RPMI8226 (cell line): ENCODE data around the gene USH1C.
A peak's percentile ranks its signal among the peaks of the same experiment; 100 is the strongest.

Experiments
- DNase-seq: peaks from one replicate; pipeline ENCODE4 v3.0.0-alpha.2; 2015

USH1C gene

GRCh38 chr11:17521106-17521900, 22.9 kb downstream of the USH1C start:
- DNase-seq: no peak

- no peak for DNase-seq
Observed at GRCh38 chr11:17519061-17519885, 24.9 kb downstream of the USH1C start.

GRCh38 chr11:17518366-17518765, 25.9 kb downstream of the USH1C start:
- no peak for DNase-seq

GRCh38 chr11:17517186-17517585, 27.0 kb downstream of the USH1C start:
- DNase-seq: no peak

- no peak for DNase-seq
Observed at GRCh38 chr11:17516551-17517150, 27.6 kb downstream of the USH1C start.

- DNase-seq: no peak
Observed at GRCh38 chr11:17515443-17516176, 28.6 kb downstream of the USH1C start.

GRCh38 chr11:17514476-17514875, 29.7 kb downstream of the USH1C start:
- no peak for DNase-seq

- DNase-seq: no peak
Observed at GRCh38 chr11:17513853-17514252, 30.4 kb downstream of the USH1C start.

GRCh38 chr11:17512101-17512500, 32.1 kb downstream of the USH1C start:
- no peak for DNase-seq

GRCh38 chr11:17511571-17511970, 32.6 kb downstream of the USH1C start:
- no peak for DNase-seq

GRCh38 chr11:17510507-17511206, 33.6 kb downstream of the USH1C start:
- no peak for DNase-seq

- DNase-seq: no peak
Observed at GRCh38 chr11:17508791-17509190, 35.4 kb downstream of the USH1C start.

- no peak for DNase-seq
Observed at GRCh38 chr11:17508306-17508705, 35.9 kb downstream of the USH1C start.

- DNase-seq: no peak
Observed at GRCh38 chr11:17507773-17508172, 36.4 kb downstream of the USH1C start.

GRCh38 chr11:17506942-17507341, 37.3 kb downstream of the USH1C start:
- peak; percentile 23 for DNase-seq

GRCh38 chr11:17506314-17506713, 37.9 kb downstream of the USH1C start:
- DNase-seq: no peak

GRCh38 chr11:17505146-17505545, 39.1 kb downstream of the USH1C start:
- no peak for DNase-seq

GRCh38 chr11:17504330-17505107, 39.7 kb downstream of the USH1C start:
- peak; percentile 77 for DNase-seq

GRCh38 chr11:17502630-17503029, 41.6 kb downstream of the USH1C start:
- no peak for DNase-seq

GRCh38 chr11:17500673-17501072, 43.5 kb downstream of the USH1C start:
- DNase-seq: no peak

- peak; percentile 28 for DNase-seq
Observed at GRCh38 chr11:17498475-17498874, 45.7 kb downstream of the USH1C start.

- DNase-seq: no peak
Observed at GRCh38 chr11:17498058-17498457, 46.2 kb downstream of the USH1C start.
